PFSK-1 (cell line): ENCODE data around the gene BLCAP.

Experiments used
- FOXP2 ChIP-seq: optimal IDR thresholded peaks from 2 replicates; pipeline ENCODE3; 2011; ENCODE audit warnings: borderline replicate concordance, control low read depth, inconsistent platforms; ENCODE audit not compliant: insufficient read depth; ENCODE audit errors: extremely low read length, extremely low read depth
- POLR2AphosphoS5 ChIP-seq: IDR thresholded peaks from 2 replicates; pipeline ENCODE4 v1.6.1; 2012; ENCODE audit warnings: low read depth, mild to moderate bottlenecking, control low read depth, low read length, moderate library complexity
- REST ChIP-seq, 2 experiments: IDR thresholded peaks; 2 replicates each; pipeline versions ENCODE4 v1.6.1 to v1.8.0; 2011 to 2012; ENCODE audit warnings: low read depth in 2 of 2, low read length in 2 of 2, control low read depth in 1 of 2, inconsistent platforms in 1 of 2, mild to moderate bottlenecking in 1 of 2, moderate library complexity in 1 of 2; ENCODE audit not compliant: insufficient read depth in 1 of 2
- SIN3A ChIP-seq: IDR thresholded peaks from 2 replicates; pipeline ENCODE4 v1.6.1; 2012; ENCODE audit warnings: mild to moderate bottlenecking, low read length, moderate library complexity, borderline replicate concordance; ENCODE audit not compliant: insufficient read depth
- TAF1 ChIP-seq: IDR thresholded peaks from 2 replicates; pipeline ENCODE4 v1.6.1; 2012; ENCODE audit warnings: low read length, control low read depth, borderline replicate concordance; ENCODE audit not compliant: insufficient read depth

The BLCAP gene

GRCh38 chr20:37501940-37502339 lies 25.7 kb downstream of the BLCAP start:
- TF ChIP-seq FOXP2 (no peak), POLR2AphosphoS5 (no peak), REST (IDR thresholded peaks at IDR 0.05; ENCODE audit: insufficient read depth in 1 of 2, low read depth in 2 of 2, low read length in 2 of 2) (no peak), TAF1 (no peak), SIN3A (no peak)

- TF ChIP-seq POLR2AphosphoS5 (no peak), TAF1 (no peak), FOXP2 (no peak)
Measured at GRCh38 chr20:37500311-37500710, 27.4 kb downstream of the BLCAP start.

- TF ChIP-seq POLR2AphosphoS5: no peak
- TF ChIP-seq SIN3A: no peak
- TF ChIP-seq TAF1: no peak
- no peak for TF ChIP-seq FOXP2
- no peak for TF ChIP-seq REST (IDR thresholded peaks at IDR 0.05; ENCODE audit: insufficient read depth in 1 of 2, low read depth in 2 of 2, low read length in 2 of 2)
Measured at GRCh38 chr20:37498066-37498665, 29.5 kb downstream of the BLCAP start.

GRCh38 chr20:37494796-37495195 lies 32.9 kb downstream of the BLCAP start:
- TF ChIP-seq POLR2AphosphoS5 (no peak), FOXP2 (no peak), TAF1 (no peak), SIN3A (no peak), REST (IDR thresholded peaks at IDR 0.05; ENCODE audit: insufficient read depth in 1 of 2, low read depth in 2 of 2, low read length in 2 of 2) (no peak)

- TF ChIP-seq FOXP2 (no peak), POLR2AphosphoS5 (no peak), REST (IDR thresholded peaks at IDR 0.05; ENCODE audit: insufficient read depth in 1 of 2, low read depth in 2 of 2, low read length in 2 of 2) (no peak), TAF1 (no peak), SIN3A (no peak)
Measured at GRCh38 chr20:37494301-37494700, 33.4 kb downstream of the BLCAP start.
